Psoas muscle (tissue), 8 donors: ENCODE measurements around the gene CXXC4. TPM values are rescaled to one million over a fixed set of nuclear protein-coding genes. Genes with fewer than 3 reads are reported as not detected.

Experiments used
- ATAC-seq, 4 donors: fragments of 200-7000 bp; cut with Tn5 transposase; one replicate each; pipeline ENCODE4 v1.9.1; 2020; ENCODE audit warnings: moderate library complexity in 3 of 4, mild to moderate bottlenecking in 2 of 4
- DNase-seq, 2 donors: peaks; one replicate each; pipeline ENCODE4 v3.0.0-alpha.2; 2020
- H3K27ac ChIP-seq: fragments of 200-600 bp; one replicate; pipeline ENCODE4 v1.8.0; 2022
- H3K27me3 ChIP-seq, 3 donors: fragments of 200-600 bp in 1 of 3; one replicate each; pipeline versions ENCODE4 v1.6.1 to v1.8.0; 2013 to 2022; ENCODE audit warnings: low read length in 2 of 3, mild to moderate bottlenecking in 2 of 3, moderate library complexity in 1 of 3; ENCODE audit not compliant: insufficient read depth in 3 of 3
- H3K36me3 ChIP-seq, 2 donors: fragments of 200-600 bp in 1 of 2; one replicate each; pipeline versions ENCODE4 v1.6.1 to v1.8.0; 2013 to 2022; ENCODE audit warnings: low read depth in 1 of 2, mild to moderate bottlenecking in 1 of 2, moderate library complexity in 1 of 2; ENCODE audit not compliant: insufficient read depth in 1 of 2
- H3K4me1 ChIP-seq: fragments of 200-600 bp; one replicate; pipeline ENCODE4 v1.8.0; 2022
- H3K4me3 ChIP-seq: fragments of 200-600 bp; one replicate; pipeline ENCODE4 v1.8.0; 2022; ENCODE audit warnings: mild to moderate bottlenecking
- H3K9me3 ChIP-seq: fragments of 200-600 bp; one replicate; pipeline ENCODE4 v1.8.0; 2022
- CTCF ChIP-seq: fragments of 200-600 bp; IDR thresholded peaks from one replicate; pipeline ENCODE4 v1.8.0; 2022; ENCODE audit warnings: antibody characterized with exemption
- WGBS, 3 donors: extraction: QIAGEN DNeasy Blood & Tissue Kit; methylation state at CpG; one replicate each; pipeline versions ENCODE4 v1.1.6 to v1.1.7; 2013; 5-methylcytosine and 5-hydroxymethylcytosine counted together
- intact Hi-C, 2 donors: fragments of 100-400 bp; cut with DNase I; formaldehyde crosslinking; loops; one replicate each; pipeline versions ENCODE4 v1.11.0 to v1.14.2; 2022
- polyA plus RNA-seq, 3 donors: library from polyadenylated mRNA; stranded (reverse); fragments of 200-250 nt; gene quantifications; one replicate each; pipeline ENCODE4 v1.2.3, GENCODE V29; 2013
- total RNA-seq, 4 donors: library from RNA; stranded (reverse); fragmentation: NEBNext Ultra II Directional in 2 of 4; extraction: Animal tissue kit (Norgen Biotek cat#: 25700) in 2 of 4; gene quantifications; one replicate each; pipeline versions ENCODE4 v1.2.1 to v1.2.4, GENCODE V29; 2021 to 2023
- donor health status: healthy with polysubstance abuse.
- donor health status: DM: no; HTN: no; CAD: no; lungs with moderate emphysema.
- donor health status: Bipolar disorder and iron deficiency.
- donor health status: healthy.
- donor health status: DM: yes; HTN: yes; CAD: no.
- donor health status: DM: no; HTN: no; CAD: no.
- donor health status: DM: no; HTN: no; CAD: no.
- donor health status: DM: yes; HTN: yes; CAD: no.

Gene CXXC4
- total and polyA plus RNA-seq, 7 donors: 0.05 to 0.36 (median 0.10) TPM

- intact Hi-C loops: no loop called here
- DNase-seq (no peak), ATAC-seq (no peak)
- 67 to 76% (median 68%) methylated on average over 2 of the region's 2 CpGs for WGBS, 3 donors
- Histone ChIP-seq H3K9me3 (no peaks in the 10 kb centered on the region), H3K27ac (no peak overlapping the region), H3K36me3 (no peaks in the 10 kb centered on the region), H3K4me1 (no peaks in the 10 kb centered on the region), H3K27me3 (no peaks in the 10 kb centered on the region), H3K4me3 (no peak overlapping the region)
- no peak for TF ChIP-seq CTCF
These were observed 68.7 kb downstream of the CXXC4 start for GRCh38 chr4:104425948-104426347.

- TF ChIP-seq CTCF: no peak
- no peaks in the 10 kb centered on the region for H3K27me3 ChIP-seq
- WGBS, 3 donors: 5 to 8% (median 7%) methylated on average over 8 of the region's 8 CpGs
- DNase-seq (no peak), ATAC-seq (no peak)
- no peak overlapping the region for H3K27ac ChIP-seq
- no peaks in the 10 kb centered on the region for H3K9me3 ChIP-seq
- H3K4me1 ChIP-seq: no peaks in the 10 kb centered on the region
- peak overlapping the region; percentile 65 for H3K4me3 ChIP-seq
- intact Hi-C loops: no loop called here
- no peaks in the 10 kb centered on the region for H3K36me3 ChIP-seq
These were observed 69.7 kb downstream of the CXXC4 start for GRCh38 chr4:104424989-104425388.

- no peaks in the 10 kb centered on the region for H3K27me3 ChIP-seq
- no peaks in the 10 kb centered on the region for H3K36me3 ChIP-seq
- no peak for TF ChIP-seq CTCF
- ATAC-seq (no peak), DNase-seq (no peak)
- peak overlapping the region; percentile 65 for H3K4me3 ChIP-seq
- H3K4me1 ChIP-seq: no peaks in the 10 kb centered on the region
- intact Hi-C loops: no loop called here
- 12 to 22% (median 15%) methylated on average over 7 of the region's 7 CpGs for WGBS, 3 donors
- H3K27ac ChIP-seq: no peak overlapping the region
- no peaks in the 10 kb centered on the region for H3K9me3 ChIP-seq
These were observed 70.2 kb downstream of the CXXC4 start for GRCh38 chr4:104424475-104424941.

GRCh38 chr4:104421566-104421965 lies 73.1 kb downstream of the CXXC4 start:
- Histone ChIP-seq H3K4me1 (no peaks in the 10 kb centered on the region), H3K4me3 (no peak overlapping the region), H3K36me3 (no peaks in the 10 kb centered on the region), H3K27ac (no peak overlapping the region), H3K9me3 (no peaks in the 10 kb centered on the region), H3K27me3 (no peaks in the 10 kb centered on the region)
- no peak for DNase-seq
- 75 to 76% (median 76%) methylated on average over 2 of the region's 2 CpGs for WGBS, 3 donors
- no peak for TF ChIP-seq CTCF
- intact Hi-C loops: no loop called here
- ATAC-seq: no peak

- 39 to 51% (median 49%) methylated on average over 5 of the region's 5 CpGs for WGBS, 3 donors
These were observed 73.9 kb downstream of the CXXC4 start for GRCh38 chr4:104420766-104421165.

More at GRCh38 chr4:104420766-104421165, 73.9 kb downstream of the CXXC4 start:
- ATAC-seq: no peak
- Histone ChIP-seq H3K27ac (no peak overlapping the region), H3K4me3 (no peak overlapping the region), H3K27me3 (no peaks in the 10 kb centered on the region), H3K9me3 (no peaks in the 10 kb centered on the region), H3K36me3 (no peaks in the 10 kb centered on the region), H3K4me1 (no peaks in the 10 kb centered on the region)
- intact Hi-C loops: no loop called here
- TF ChIP-seq CTCF: no peak
- DNase-seq: no peak
